NCI-H345 treated with DMSO at 0.1 percent for 48 hours (cell line): ENCODE data around the gene KCNE3.

ENCODE experiments used
- DNase-seq: peaks from one replicate; lab custom pipeline; 2025; ENCODE audit not compliant: unreplicated experiment; lab: John Stamatoyannopoulos, UW

The KCNE3 gene

DNA sequence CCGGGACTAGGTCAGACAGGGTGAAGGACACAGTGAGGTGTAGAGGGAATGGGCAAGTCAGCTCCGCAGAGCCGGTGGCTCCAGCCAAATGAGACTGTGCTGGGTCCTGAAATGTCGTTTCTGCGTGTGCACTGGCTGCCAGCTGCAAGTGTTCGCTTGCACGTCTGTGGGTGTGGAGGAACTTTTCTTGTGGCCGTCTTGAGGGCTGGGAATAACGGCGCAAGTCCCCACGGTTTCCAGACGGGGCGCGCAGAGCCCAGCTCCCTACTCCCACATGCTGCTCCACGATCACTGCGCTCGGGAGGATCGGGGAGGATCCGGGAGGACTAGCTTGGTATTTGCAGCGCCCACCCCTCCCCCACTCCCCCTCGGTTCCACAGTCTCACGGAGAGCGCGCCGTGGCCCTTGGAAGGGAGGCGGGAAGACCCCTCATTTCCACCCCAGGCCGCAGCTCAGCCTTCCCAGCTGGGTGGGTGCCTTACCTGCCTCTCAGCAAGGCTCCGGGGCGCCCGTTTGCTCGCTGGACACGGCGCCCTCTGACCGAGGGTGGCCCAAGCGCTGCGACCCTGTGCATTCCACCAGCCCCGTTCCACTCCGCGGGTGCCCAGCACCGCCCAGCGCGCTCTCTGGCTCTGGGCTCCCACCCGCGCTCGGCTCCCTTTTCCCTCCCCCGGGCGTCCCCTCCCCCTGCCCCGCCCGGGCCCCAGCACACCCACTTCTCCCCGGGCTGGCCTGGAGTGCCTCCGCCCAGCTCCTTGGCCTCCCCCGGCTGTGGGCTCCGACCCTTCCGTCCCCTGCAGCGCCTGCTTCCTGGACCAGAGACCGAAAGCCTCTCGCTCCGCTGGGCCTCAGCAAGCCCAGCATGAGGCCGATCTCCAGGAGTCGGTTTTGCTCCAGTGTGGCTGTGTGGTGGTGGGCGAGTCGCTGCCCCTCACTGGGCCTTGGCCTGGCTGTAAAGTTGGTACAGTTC lies at the start of gene KCNE3:
KCNE3 (minus strand) TSS at position 634 of the 970 bp plus-strand sequence. CDS start 9,986 bp downstream, outside the sequence.
- DNase-seq = no peak

DNA sequence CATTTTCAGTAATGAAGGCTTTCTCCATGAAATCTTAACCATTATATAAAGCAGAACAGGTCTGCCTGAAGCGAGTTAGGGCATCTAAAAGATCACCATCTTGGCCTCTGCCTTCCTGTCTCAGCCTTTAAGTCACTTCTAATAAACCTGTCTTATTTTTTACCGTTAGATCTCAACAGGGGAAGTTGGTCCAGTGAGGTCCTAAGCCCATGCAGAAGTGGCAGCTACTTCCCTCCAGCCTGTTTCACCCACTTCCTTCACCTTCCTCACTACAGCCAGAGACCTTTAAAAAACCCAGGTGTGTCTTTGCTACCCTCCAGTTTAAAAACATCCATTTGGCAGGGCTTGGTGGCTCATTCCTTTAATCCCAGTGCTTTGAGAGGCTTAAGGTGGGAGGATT lies 40.2 kb upstream of the KCNE3 start:
- no peak for DNase-seq

GRCh38 chr11:74506823-74507222 lies 39.5 kb upstream of the KCNE3 start:
- no peak for DNase-seq

DNA sequence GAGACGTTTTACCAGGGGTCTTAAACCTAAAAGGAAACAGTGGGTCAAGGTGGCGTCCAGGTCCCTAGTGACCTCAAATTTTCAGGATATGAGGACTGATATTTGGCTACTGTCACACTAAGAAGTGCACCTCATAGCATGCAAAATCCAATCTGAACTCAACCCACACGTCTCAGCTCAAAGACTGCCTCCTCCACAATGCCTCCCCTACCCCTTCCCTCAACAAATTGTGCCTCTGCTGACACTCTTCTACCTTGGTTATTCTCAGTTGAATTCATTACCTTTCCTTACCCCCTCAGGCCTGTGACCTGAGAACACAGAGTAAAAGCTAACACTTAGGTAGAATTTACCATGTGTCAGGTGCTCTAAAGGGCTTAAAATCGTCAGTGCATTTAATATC lies 38.6 kb upstream of the KCNE3 start:
- DNase-seq = no peak

DNA sequence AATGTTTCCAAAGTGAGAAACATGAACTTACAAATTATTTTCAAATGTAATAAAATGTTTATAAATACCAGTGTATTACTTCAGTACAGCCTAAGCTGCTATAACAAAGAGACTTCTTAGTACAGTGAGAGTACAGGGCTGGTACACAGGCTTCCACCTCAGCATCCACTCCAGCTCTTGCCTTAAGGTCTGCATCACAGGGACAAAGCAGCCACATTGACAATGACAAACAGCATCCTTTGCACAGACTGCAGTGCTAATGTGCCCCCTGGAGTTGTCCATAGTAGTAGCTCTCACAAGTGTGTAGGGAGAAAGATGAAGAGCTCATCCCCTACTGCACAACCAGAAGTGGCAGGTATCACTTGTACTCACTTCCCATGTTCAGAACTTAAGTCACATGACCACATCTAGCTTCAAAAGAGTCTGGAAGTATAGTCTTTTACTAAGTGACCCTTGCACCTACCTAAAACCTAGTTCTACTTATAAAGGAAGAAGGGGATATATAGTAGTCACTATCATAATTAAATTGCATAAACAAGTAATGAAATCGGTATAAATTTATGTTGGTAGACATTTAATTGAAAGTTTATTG lies 36.8 kb upstream of the KCNE3 start:
- no peak for DNase-seq

GRCh38 chr11:74494916-74495315 lies 27.6 kb upstream of the KCNE3 start:
- no peak for DNase-seq

GRCh38 chr11:74493791-74494630 lies 26.7 kb upstream of the KCNE3 start:
- peak; percentile 86 for DNase-seq

DNA sequence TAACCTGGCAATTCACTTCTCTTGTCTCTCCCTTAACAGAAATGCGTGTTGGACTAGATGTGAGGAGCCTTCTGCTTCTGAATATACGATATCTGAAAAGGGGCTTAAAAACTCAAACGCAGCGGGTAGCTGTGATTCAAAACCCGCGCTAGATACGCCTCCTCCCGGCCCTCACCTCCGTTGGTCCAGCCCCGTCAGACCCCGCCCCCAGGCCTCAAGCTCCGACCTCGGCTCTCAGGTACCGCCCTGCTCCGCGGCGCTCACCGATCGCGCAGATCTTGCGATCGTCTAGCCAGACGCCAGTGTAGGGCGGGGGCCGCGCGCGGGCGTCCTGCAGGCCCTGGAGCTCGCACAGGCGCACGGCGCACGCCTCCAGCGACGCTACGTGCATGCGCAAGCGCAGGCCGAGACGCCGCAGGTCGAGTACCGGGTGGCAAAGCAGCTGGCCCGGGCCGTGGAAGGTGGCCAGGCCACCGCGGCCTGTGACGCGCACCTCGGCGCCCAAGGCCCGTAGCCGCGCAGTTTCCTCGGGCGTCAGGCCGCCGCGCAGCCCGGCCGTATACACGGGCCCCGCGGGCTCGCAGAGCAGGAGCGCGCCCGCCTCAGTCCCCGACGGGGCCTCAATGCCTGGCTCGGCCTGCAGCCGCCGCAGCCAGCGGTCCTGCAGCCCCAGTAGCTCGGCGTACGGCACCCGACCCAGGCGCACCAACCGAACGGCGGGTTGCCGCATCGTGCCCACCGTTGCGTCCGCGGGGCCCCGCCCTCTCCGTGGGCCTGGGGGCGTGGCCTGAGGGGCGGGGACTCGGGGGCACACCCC lies 25.8 kb upstream of the KCNE3 start, which contains the start of gene LIPT2:
LIPT2 (minus strand) TSS at position 751 of the 817 bp plus-strand sequence; CDS start at position 730, 21 bp downstream.
- peak; percentile 93 for DNase-seq

- no peak for DNase-seq
Measured at GRCh38 chr11:74492084-74492483, 24.7 kb upstream of the KCNE3 start.

GRCh38 chr11:74490941-74491340 lies 23.6 kb upstream of the KCNE3 start:
- no peak for DNase-seq

- DNase-seq = no peak
Measured at GRCh38 chr11:74487875-74488274, 20.5 kb upstream of the KCNE3 start.

DNA sequence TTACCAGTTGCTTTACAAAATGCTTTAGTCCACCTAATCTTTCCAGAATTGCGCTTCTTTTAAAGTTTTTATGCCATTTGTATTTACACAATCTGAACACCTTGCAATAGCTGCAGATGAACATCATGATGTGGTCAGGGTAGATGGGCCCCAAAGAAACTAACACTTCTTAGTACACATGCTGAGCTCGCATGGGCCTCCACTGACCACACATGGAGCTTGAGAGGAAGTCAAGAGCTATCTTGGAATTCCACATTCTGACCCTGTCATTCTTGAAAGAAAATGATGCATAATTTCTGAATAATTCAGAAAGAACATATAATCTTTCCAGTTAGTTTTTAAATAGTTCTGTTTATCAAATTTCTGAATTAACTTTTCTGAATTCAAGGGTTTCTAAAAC lies 18.5 kb upstream of the KCNE3 start:
- no peak for DNase-seq

DNA sequence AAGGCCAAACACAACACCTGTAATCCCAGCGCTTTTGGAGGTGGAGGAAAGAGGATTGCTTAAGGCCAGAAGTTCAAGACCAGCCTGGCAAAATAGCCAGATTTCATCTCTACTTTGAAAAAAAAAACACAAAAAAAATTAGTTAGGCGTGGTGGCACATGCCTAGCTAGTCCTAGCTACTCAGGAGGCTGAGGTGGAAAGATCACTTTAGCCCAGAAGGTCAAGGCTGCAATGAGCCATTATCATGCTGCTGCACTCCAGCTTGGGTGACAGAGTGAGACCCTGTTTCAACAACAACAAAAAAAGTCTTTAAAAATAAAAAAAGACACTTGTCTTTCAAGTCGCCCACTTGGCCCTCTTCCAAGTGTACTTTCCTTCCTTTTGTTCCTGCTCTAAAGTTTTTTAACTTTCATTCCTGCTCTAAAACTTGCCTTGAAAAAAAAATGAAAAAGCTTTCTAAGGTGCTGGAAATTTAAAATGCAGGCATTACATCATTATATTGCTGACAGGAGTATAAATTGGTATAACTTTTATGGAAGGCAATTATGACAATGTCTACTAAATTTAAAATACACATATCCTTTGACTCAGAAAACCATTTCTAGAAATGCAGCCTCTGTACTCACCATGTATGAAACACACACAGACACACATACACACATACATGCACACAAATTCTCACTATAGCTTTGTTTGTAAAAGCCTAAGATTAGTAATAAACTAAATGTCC lies 13.5 kb upstream of the KCNE3 start:
- no peak for DNase-seq

DNA sequence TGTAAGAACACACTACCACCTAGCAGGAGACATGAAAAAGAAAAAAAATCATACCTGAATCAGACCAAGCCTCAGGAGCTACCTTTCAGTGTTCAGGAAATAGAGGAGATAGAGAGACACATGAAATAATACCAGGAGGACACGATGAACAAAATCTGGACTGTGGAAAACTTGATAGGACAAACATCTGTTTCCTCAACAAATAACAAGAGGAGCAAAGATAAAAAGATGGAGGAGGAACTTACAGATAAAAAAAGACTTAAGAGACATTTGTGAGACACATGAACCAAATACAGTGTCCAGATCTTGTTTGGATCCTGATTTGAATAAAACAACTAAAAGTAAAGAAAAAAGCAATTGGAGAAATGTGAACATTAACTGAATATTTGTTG lies 12.4 kb upstream of the KCNE3 start:
- DNase-seq = no peak

DNA sequence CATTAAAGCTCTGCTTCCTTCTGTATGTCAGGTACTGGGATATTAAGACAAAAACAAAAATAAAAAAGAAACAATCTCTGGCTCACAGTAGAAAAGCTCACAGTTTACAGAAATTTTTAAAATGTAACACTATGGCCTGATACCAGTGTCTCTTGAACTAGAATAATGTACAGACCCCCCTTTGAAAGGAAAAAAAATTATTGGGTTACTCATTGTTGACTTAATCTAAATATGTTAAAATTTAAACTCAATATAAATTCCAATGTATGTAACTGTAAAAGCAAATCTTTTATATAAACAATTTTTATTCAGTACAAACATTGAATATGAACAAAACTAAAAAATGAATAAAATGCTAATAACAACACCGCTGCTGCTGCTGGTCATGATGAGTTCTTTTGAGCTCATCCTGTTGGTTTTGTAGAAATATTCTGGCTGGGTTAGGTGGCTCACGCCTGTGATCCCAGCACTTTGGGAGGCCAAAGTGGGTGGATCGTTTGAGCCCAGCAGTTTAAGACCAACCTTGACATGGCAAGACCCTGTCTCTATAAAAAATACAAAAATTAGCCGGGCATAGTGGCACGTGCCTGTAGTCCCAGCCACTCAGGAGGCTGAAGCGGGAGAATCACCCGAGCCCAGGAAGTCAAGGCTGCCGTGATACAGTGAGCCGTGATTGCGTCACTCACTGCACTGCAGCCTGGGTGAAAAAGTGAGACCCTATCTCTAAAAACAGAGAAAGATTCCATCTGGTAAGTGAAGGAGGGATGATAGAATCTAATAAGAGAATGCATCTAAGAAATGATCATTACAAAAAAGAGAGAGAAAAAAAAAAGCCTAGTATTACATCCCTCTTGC lies 11.8 kb upstream of the KCNE3 start:
- DNase-seq = no peak

DNA sequence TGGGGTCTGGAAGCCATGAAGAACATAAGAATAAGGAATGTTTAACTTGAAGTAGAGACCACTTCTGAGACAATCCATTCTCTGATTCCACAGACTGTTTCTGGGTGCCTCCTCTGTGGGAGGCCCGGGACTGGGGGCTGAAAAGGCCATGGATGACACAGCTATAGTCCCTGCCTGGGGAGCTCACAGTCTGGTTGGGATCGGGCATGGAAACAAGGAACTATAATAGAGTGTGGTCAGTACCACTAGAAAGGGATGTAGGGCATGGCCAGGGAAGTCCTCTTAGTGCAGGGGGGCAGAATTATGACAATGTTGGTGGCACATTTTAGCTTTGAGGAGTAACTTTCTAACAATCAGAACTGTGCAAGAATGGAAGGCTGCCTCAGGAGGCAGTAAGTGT lies 9.2 kb upstream of the KCNE3 start:
- no peak for DNase-seq

- DNase-seq = no peak
Measured at GRCh38 chr11:74474316-74474715, 7.0 kb upstream of the KCNE3 start.

DNA sequence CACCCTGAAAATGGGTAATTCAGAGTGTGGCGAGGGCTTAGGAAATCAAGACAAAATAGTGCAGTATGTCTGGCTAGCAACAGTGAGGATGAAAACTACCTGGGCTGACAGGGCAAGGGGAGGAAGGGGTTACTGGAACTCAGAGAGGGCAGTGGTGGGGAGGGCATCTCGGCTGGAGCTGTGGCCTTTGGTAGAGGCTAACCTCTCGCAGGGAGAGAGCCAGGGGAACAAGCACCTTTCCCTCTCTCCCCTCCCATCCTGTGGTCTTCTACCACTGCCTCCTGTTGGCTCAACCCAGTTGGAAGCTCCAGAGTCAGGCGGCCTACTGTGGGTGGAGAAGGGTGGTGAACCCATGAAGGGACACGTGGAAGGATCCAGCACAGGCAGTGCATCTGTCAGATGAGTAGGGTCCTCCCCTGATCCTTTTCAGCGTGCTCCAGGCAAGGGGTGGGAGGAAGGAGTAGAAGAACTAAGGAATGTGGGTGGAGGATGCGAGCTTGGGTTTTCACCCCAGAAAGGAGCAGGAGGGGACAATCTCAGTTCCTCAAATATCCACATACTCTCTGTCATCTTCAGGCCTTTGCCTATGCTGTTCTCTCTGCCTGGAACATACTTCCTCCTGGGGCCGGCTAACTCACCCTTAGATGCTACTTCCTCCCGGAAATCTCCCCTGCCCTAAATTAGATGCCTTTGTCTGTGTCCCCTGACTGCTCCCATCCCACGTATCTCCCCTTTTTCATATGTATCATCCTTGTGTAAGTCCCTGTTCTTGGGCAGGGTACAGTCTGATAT lies 6.2 kb upstream of the KCNE3 start:
- no peak for DNase-seq
